ENCODE measurements around the gene NR2E3.
"Not testable (repeated sequence)": the region's sequence is repeated elsewhere in the genome, so short reads cannot be mapped to it uniquely, and the experiment has no call there.

NR2E3 gene

DNA sequence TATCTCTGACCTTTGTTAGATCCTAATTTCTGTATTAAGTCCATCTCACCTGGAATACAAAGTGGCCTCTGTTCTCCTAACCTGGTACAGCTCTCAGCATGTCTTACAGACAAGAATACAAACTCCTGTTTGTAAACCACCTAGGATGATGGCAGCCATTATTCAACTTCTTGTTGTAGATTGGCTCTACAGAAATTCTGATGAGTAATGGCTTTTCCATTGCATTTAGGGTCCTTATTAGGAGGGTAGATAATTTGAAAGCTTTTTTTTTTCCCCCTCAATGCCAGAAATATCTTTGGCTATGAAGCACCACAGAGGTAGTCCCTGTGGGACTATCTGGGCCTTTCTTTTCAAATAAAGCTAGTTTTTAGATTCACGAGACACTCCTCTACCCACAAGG, 9.8 kb downstream of the NR2E3 start:
- DNase-seq: no peak

DNA sequence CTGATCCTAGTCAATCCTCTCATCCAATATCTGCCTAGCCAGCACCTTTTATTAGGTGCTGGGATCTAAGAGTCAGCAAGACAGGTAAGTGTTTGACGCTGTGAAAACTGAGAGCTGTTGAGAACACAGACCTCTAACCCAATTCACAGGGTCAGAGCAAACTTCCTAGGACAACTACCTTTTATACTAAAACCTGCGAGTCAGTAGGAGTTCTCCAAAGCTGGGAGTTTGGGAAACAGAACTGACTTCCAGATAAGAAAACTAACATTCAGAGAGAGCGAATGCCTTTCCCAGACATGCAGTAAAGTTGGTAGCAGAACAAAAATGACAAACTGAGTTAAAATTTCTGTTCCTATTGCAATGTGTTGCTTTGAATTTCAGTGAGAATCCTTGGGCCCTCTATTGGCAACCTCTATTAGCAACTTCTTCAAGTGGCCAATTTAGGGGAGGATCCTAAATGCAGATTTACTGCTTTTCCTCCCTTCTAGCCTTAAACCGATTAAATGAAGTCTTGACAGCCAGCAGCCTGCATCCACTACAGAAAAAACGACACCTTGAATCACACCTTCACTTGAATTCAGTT, 11.3 kb downstream of the NR2E3 start:
- DNase-seq: no peak

DNA sequence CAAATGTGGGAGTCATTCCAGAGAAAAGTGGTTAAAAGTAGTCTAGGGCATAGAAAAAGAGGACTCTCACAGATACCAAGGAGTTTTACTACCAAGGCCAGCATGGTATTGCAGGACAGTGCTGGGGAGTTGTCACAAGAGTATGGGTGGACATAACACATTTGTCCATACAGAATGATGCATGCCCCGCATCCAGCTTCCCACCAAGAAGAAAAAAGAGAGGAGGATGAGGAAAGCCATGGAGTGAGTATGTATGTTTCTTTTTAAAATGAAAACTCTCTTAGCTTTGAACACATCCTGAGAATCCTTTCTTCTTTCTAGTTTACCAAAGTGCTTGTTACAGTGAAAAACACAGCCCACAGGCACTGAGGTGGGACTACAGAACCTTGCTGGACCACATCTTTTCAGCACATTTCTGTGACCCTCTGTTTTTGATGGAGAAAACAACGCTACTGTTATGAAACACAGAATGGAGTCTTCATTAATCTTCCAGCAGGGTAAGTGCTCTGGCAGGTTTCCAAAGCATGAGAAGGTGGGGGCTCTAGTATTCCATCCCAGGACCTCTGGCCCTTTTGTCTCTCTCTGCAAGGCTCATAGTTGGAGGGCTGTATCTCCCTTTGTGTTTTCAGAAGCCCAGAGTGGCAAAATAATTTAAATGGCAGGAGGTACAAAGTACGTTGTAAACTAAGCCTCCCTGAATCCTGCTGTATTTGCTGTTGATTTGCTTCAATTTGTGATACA, 12.7 kb downstream of the NR2E3 start:
- DNase-seq: no peak

DNA sequence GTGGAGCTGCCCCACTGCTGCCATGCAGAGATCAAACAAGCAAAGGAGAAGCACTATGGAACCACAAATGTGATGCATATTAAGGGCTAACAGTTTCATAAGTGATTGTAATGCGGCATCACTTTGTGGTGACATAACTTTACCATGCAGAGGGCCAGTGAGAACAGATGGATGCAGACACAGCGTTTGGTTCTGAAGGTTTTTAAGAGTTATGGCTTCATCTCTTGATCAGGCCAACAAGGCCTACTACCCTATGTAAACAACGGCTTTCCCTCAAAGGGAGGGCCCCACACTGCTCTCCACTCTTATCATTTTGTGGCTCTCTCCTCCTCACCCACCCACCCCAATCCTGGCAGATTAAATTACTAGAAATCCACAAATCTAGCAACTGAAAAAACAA, 13.4 kb downstream of the NR2E3 start:
- no peak for DNase-seq

DNA sequence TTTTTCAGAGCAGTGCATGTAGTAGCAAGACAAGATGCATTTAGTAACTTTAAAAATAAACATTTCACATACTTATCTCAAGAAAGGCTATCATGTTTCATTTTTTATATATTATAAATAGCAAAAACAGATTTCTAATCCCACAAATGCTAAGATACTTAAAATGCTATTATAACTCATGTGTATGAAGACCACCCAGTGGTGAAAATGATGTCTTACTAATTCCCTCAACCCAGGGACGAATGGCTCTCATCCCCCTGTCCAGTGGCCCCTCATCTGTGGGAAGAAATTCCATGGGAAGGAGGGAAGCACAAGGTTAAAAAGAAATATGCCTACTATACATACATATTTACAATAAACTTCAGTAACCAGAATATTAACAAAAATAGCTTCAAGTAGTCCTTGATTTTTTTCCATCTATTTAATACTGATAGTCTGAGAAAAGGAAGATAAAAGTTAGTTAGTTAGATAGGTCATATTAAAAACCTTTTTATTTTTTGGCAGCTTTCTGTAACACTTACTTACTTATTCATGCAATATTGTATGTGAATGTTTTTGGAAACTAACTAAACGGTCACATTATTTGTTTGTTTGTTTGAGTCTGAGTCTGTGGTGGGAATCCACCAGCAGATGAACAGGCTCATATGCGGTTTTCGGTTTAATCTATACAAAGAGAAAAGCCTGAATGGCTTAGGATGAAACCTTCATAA, 14.8 kb downstream of the NR2E3 start:
- DNase-seq: no peak

DNA sequence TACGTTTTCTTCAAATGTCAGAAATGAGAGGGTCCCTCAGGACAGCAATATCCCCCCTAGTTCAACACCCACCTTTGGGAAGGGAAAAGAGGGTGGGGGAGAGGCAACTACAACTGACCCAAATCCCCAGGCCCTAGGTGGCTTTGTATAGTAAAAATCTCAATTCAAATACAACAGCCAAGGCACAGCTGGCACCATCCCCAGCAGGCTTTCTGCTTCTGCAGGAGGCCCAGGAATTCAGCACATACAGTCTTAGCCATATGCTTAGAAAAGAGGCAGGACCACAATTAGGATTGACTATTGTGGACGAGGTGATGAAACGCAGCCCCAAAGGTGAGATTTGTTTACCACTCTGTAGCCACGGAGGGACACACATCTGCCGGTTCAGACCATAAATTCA, 15.8 kb downstream of the NR2E3 start:
- DNase-seq: no peak

DNA sequence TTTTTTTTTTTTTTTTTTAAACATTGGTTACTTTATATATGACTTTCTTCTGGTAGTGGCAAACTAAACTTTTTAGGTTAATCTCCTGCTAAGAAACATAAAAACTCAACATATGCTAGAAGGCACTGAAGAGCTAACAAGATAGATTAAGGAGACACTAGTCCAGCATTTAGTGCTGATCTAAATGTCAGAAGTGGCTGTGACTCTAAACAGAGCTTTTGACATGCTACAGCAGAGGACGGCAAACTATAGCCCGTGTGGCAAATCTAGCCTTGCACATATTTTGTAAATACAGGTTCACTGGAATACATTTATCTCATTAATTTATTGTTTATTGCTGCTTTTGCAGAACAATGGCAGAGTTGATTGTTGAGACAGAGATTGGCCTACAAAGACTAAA, 20.6 kb downstream of the NR2E3 start:
- no peak for DNase-seq

DNA sequence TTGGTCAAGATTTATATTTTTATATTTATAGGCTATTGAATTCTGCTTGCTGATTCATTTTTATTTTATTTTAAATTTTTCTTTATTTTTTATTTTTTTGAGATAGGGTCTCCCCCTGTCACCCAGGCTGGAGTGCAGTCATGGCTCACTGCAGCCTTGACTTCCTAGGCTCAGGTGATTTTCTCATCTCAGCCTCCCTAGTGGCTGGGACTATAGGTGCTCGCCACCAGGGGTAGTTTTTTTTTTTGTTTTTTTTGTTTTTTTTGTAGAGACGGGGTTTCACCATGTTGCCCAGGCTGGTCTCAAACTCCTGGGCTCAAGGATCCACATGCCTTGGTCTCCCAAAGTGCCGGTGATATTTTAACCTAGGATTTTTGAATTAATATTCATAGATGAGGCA, 31.2 kb downstream of the NR2E3 start:
- no peak for DNase-seq

DNA sequence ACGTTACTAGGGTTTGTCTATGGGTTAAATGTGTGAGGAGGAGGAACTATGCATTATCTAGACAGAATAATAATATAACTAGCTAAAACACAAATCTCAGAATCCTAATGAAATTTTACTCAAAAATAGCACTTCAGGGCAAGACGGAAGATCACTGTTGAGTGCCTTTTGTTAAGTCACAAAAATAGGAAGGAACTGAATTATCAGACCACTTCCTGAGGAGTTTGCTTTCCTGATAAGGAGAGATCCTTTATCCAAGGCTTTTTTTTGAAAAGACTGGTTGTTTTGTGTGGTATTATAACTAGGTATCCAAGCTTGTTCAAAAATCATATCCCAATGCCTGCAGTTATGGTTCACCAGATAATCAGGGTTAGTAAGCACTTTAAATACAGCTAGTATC, 34.6 kb downstream of the NR2E3 start:
- no peak for DNase-seq

DNA sequence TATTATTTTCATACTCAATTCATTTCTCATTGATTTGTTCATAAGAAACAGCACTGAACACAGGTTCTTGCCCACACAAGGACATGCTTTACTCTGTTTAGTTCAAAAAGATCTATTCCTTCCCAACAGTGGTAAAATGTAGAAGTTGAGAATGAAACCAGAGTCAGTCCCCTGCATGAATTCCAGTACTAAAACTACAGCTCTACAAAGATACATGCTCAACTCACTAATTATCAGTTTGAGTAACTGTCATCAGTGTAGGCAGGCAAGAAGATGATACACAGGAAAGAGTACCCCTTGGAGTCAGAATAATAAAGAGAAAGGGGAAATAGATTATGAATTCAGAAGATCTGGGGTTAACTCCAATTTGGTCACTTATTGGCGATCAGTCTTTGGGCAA, 43.2 kb downstream of the NR2E3 start:
- no peak for DNase-seq

DNA sequence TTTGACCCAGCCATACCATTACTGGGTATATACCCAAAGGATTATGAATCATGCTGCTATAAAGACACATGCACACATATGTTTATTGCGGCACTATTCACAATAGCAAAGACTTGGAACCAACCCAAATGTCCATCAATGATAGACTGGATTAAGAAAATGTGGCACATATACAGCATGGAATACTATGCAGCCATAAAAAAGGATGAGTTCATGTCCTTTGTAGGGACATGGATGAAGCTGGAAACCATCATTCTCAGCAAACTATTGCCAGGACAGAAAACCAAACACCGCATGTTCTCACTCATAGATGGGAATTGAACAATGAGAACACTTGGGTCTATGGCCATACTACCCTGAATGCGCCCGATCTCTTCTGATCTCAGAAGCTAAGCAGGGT, 47.9 kb downstream of the NR2E3 start:
- DNase-seq: not testable (repeated sequence)

Measured in cortex of kidney (tissue), 1 donor.